Gastroesophageal sphincter (tissue), 4 donors: ENCODE results near the gene DNAH17. TPM values are rescaled to one million over a fixed set of nuclear protein-coding genes. Genes with fewer than 3 reads are reported as not detected.

Source experiments
- ATAC-seq: fragments of 150-250 bp; one replicate; pipeline ENCODE4 v1.9.1; 2016; ENCODE audit warnings: mild to moderate bottlenecking, moderate library complexity
- H3K27ac ChIP-seq, 4 donors: fragments of 200-600 bp; sonication (generic) in 3 of 4; 1 replicate in 3 of 4; 2 replicates in 1 of 4; pipeline ENCODE4 v1.5.1; 2016 to 2019
- H3K27me3 ChIP-seq: fragments of 200-600 bp; sonication (generic); one replicate; pipeline ENCODE4 v1.5.1; 2019
- H3K36me3 ChIP-seq, 2 donors: fragments of 200-600 bp; sonication (generic); one replicate each; pipeline ENCODE4 v1.5.1; 2019; ENCODE audit warnings: control low read depth in 1 of 2
- H3K4me1 ChIP-seq, 3 donors: fragments of 200-600 bp; sonication (generic); 1 replicate in 2 of 3; 2 replicates in 1 of 3; pipeline ENCODE4 v1.5.1; 2016 to 2019; ENCODE audit warnings: control low read depth in 2 of 3
- H3K4me3 ChIP-seq, 2 donors: fragments of 200-600 bp; sonication (generic); one replicate each; pipeline ENCODE4 v1.5.1; 2019; ENCODE audit warnings: mild to moderate bottlenecking in 1 of 2, moderate library complexity in 1 of 2
- H3K9me3 ChIP-seq, 3 donors: fragments of 200-600 bp; sonication (generic); one replicate each; pipeline ENCODE4 v1.5.1; 2017 to 2019; ENCODE audit warnings: control low read depth in 2 of 3
- EP300 ChIP-seq: sonication (generic); formaldehyde crosslinking; IDR thresholded peaks from one replicate; pipeline ENCODE4 v1.6.1; 2017; ENCODE audit warnings: antibody characterized with exemption, mild to moderate bottlenecking
- POLR2A ChIP-seq, 2 donors: fragments of 450-650 bp; IDR thresholded peaks; one replicate each; pipeline ENCODE4 v1.6.1; 2017; ENCODE audit warnings: antibody characterized with exemption in 2 of 2, mild to moderate bottlenecking in 2 of 2, moderate library complexity in 1 of 2
- POLR2AphosphoS5 ChIP-seq: sonication (generic); formaldehyde crosslinking; IDR thresholded peaks from one replicate; pipeline ENCODE4 v1.6.1; 2017; ENCODE audit warnings: antibody characterized with exemption
- WGBS, 2 donors: methylation state at CpG; one replicate each; pipeline ENCODE4 v1.1.5; 2018; ENCODE audit warnings: low coverage in 1 of 2; 5-methylcytosine and 5-hydroxymethylcytosine counted together
- total RNA-seq, 4 donors: library from RNA; depleted of rRNA; stranded (reverse); fragments of >200 nt; gene quantifications; one replicate each; pipeline ENCODE4 v1.1.0, GENCODE V29; 2016
- TF ChIP-seq, protein P1 (sequence below), 4 experiments: fragments of 200-600 bp in 2 of 4; fragments of 450-650 bp in 2 of 4; sonication (generic) in 1 of 4; IDR thresholded peaks; one replicate each; pipeline ENCODE4 v1.5.1; 2017 to 2019; ENCODE audit warnings: antibody characterized with exemption in 4 of 4, mild to moderate bottlenecking in 2 of 4, moderate library complexity in 2 of 4

The DNAH17 gene
- total RNA-seq, 4 donors from 2014 or later = 0.15 TPM; not detected in 3

DNA sequence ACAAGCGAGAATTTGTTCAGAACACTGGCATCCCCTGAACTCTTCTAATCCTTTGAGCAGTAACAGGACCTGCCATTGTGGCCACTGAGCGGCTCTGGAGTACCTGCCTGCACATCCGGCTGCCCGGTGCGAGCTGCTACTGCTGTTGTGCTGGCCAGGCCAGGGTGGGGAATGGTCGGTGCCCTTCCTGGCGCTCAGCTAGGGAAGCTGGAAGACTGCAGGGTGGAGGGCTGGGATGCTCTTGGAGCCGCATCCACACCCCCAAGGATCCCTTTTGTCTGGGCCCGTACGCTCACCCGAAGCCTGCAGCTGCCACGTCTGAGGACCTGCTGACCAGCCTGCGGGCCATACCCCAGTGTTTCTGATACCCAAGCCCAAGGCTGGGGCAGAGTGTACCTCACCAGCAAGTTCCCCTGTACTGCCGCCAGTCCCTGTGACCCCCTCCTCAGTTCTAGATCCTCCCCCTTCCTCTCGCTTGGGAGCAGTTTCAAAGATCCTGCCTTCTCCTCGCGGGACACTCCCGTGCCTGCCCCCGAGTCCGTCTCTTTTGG is 149.1 kb downstream of the DNAH17 start:
- Histone ChIP-seq H3K4me3 (no peak overlapping the region), H3K27ac (peak overlapping the region in 1 of 4 donors; percentile 19), H3K36me3 (peaks cover 0 to 64% of the 10 kb centered on the region in 2 donors), H3K9me3 (no peaks in the 10 kb centered on the region), H3K4me1 (peaks cover 0 to 27% (median 10%) of the 10 kb centered on the region in 3 donors), H3K27me3 (no peaks in the 10 kb centered on the region)
- TF ChIP-seq EP300 = no peak
- TF ChIP-seq, protein P1, sequence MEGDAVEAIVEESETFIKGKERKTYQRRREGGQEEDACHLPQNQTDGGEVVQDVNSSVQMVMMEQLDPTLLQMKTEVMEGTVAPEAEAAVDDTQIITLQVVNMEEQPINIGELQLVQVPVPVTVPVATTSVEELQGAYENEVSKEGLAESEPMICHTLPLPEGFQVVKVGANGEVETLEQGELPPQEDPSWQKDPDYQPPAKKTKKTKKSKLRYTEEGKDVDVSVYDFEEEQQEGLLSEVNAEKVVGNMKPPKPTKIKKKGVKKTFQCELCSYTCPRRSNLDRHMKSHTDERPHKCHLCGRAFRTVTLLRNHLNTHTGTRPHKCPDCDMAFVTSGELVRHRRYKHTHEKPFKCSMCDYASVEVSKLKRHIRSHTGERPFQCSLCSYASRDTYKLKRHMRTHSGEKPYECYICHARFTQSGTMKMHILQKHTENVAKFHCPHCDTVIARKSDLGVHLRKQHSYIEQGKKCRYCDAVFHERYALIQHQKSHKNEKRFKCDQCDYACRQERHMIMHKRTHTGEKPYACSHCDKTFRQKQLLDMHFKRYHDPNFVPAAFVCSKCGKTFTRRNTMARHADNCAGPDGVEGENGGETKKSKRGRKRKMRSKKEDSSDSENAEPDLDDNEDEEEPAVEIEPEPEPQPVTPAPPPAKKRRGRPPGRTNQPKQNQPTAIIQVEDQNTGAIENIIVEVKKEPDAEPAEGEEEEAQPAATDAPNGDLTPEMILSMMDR (IDR thresholded peaks at IDR 0.05) = no peak
- TF ChIP-seq POLR2A (IDR thresholded peaks at IDR 0.05) = no peak
- no peak for TF ChIP-seq POLR2AphosphoS5
- 77 to 92% methylated on average over 5 to 15 of the region's 20 CpGs for WGBS, 2 donors
- no peak for ATAC-seq

DNA sequence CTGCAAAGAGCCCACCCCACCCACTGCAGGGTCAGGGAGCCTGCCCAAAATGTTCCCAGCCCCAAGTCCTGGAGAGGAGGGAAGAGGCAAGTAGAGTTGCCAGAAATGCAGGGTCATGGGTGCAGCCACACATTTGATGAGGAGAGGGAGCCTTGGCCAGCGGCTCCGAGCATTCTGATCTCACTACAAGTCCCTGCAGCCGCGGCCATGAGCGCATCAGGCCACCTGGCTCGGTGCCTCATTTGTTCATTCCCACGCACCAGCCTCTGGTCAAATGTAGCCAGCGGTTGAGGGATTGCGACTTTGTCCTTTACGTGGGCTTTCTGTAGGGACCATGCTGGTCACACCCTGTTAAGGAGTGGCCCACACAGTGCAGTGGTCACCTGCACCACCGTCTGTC is 150.1 kb downstream of the DNAH17 start:
- Histone ChIP-seq H3K27ac (no peak overlapping the region), H3K4me3 (no peak overlapping the region), H3K4me1 (peaks cover 0 to 17% (median 6%) of the 10 kb centered on the region in 3 donors), H3K27me3 (no peaks in the 10 kb centered on the region), H3K36me3 (peaks cover 0 to 67% of the 10 kb centered on the region in 2 donors), H3K9me3 (no peaks in the 10 kb centered on the region)
- TF ChIP-seq POLR2AphosphoS5 = no peak
- WGBS, 2 donors = 85% methylated on average over 4 of the region's 11 CpGs; no CpG with 5 or more reads in 1 of the 2 donors
- ATAC-seq = no peak

DNA sequence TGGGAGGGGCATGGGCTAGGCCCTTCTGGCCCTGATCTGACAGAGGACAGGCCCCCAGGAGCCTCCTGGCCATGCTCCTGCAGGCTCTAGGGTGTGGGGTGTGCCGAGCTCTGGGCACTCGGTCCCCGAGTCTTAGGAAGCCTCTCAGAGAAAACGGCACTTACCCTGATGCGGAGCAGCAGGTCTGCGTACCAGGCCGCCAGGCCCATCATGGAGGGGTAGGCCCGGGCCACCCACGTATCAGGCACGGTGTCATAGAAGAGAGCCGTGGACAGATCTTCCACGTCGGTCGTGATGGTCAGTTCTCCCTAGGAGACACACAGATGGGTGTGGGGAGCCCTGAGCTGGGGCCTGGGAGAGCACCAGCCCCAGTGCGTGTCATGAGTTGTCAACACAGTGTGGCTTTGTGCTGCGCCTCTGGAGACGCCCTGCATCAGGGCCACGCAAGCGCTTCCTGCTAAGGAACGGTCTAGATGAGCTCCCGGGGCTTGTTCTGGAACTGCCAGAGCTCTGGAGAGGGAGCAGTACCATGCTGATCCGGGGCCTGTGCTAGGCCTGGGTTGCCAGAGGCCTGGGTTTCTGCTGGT is 150.8 kb downstream of the DNAH17 start:
- no peak for ATAC-seq
- Histone ChIP-seq H3K36me3 (peaks cover 0 to 72% of the 10 kb centered on the region in 2 donors), H3K27me3 (no peaks in the 10 kb centered on the region), H3K9me3 (no peaks in the 10 kb centered on the region), H3K27ac (no peak overlapping the region), H3K4me3 (no peak overlapping the region), H3K4me1 (peaks cover 0 to 21% (median 6%) of the 10 kb centered on the region in 3 donors)
- TF ChIP-seq, protein P1 (IDR thresholded peaks at IDR 0.05) = no peak
- TF ChIP-seq POLR2A (IDR thresholded peaks at IDR 0.05) = no peak
- 80% methylated on average over 1 of the region's 22 CpGs; no CpG with 5 or more reads in 1 of the 2 donors for WGBS, 2 donors

DNA sequence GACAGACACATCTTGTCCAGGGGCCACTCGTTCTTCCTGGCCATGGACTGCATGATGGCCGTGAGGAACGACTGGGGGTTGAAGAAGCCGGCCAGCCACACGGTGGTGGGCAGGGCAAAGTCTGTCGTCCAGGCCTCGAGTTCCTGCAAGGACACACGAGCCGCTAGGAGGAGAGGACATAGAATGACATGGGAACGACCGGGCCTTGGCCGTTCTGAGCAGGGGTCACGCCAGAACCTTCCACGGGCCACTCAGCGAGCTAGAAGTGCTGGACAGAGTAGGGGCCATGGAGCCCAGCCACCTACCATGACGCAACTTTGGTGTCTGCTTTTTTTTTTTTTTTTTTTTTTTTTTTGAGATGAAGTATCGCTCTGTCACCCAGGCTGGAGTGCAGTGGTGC is 151.8 kb downstream of the DNAH17 start:
- H3K9me3 ChIP-seq = no peaks in the 10 kb centered on the region
- H3K4me1 ChIP-seq = peaks cover 0 to 29% (median 7%) of the 10 kb centered on the region in 3 donors
- TF ChIP-seq POLR2AphosphoS5 = no peak
- H3K27me3 ChIP-seq = no peaks in the 10 kb centered on the region
- H3K4me3 ChIP-seq = no peak overlapping the region
- WGBS, 2 donors = 82% methylated on average over 8 of the region's 17 CpGs; no CpG with 5 or more reads in 1 of the 2 donors
- H3K27ac ChIP-seq = no peak overlapping the region
- ATAC-seq = no peak
- H3K36me3 ChIP-seq = peaks cover 0 to 80% of the 10 kb centered on the region in 2 donors

DNA sequence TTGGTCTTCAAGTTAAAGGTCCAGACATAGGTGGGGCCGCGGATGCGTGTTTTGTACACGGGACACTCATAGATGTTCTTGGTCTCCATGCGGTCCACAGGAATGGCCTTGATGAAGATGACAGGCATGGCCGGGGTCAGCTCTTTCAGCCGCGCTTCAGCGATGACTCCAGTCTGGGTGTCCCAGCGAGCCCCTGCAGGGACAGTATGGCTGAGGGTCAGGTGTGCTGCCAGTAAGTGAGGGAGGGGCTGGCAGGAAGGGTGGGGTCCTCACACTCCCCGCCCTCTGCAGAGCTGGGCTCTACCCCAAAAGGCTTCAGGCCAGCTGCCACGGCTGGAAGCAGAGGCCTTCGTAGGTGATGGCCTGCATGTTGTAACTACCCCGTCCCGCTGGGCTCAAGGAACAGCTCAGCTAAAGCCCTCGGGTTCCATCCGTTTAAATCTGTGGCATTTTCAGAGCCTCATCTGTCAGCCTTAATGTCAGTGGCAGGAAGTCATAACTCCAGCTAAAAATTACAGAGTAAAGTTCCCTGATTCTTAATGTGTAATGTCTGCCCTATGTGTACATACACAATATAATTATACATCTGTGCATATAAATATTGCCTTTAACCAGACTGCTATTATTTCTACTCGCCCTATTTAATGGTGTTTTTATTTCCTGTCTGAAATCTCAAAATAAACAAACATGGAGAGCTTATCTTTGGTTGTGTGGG is 153.1 kb downstream of the DNAH17 start:
- WGBS, 2 donors = 50 to 76% methylated on average over 3 to 8 of the region's 18 CpGs
- Histone ChIP-seq H3K4me3 (no peak overlapping the region), H3K4me1 (peaks cover 0 to 35% (median 7%) of the 10 kb centered on the region in 3 donors), H3K27ac (no peak overlapping the region), H3K27me3 (no peaks in the 10 kb centered on the region), H3K36me3 (peaks cover 0 to 81% of the 10 kb centered on the region in 2 donors), H3K9me3 (no peaks in the 10 kb centered on the region)
- TF ChIP-seq, protein P1 (IDR thresholded peaks at IDR 0.05) = no peak
- TF ChIP-seq POLR2AphosphoS5 = no peak
- TF ChIP-seq EP300 = no peak
- TF ChIP-seq POLR2A (IDR thresholded peaks at IDR 0.05) = no peak
- no peak for ATAC-seq
